ENCODE results near the gene RFWD3. TPM values are rescaled to one million over a fixed set of nuclear protein-coding genes. Genes with fewer than 3 reads are reported as not detected.

RFWD3 gene
- total RNA-seq, 1 donor from 2014 or later: 30.5 TPM

- H3K4me1 Mint-ChIP-seq (ENCODE audit: low read depth, unreplicated experiment): no peaks in the 10 kb centered on the region
- no peak overlapping the region for H3K27ac Mint-ChIP-seq (ENCODE audit: unreplicated experiment)
- H3K27me3 Mint-ChIP-seq (ENCODE audit: unreplicated experiment): no peaks in the 10 kb centered on the region
- no peaks in the 10 kb centered on the region for H3K9me3 Mint-ChIP-seq (ENCODE audit: unreplicated experiment)
- TF ChIP-seq CTCF (IDR thresholded peaks at IDR 0.05; ENCODE audit: partially characterized antibody, unreplicated experiment): no peak
- DNase-seq: no peak
- no peak overlapping the region for H3K4me3 Mint-ChIP-seq (ENCODE audit: unreplicated experiment)
- no peaks in the 10 kb centered on the region for H3K36me3 Mint-ChIP-seq (ENCODE audit: unreplicated experiment)
These were observed 24.6 kb upstream of the RFWD3 start for GRCh38 chr16:74691093-74691855.

GRCh38 chr16:74682556-74682955 lies 15.9 kb upstream of the RFWD3 start:
- no peak for TF ChIP-seq CTCF (IDR thresholded peaks at IDR 0.05; ENCODE audit: partially characterized antibody, unreplicated experiment)
- Mint-ChIP-seq H3K27me3 (ENCODE audit: unreplicated experiment) (peaks cover 4% of the 10 kb centered on the region), H3K36me3 (ENCODE audit: unreplicated experiment) (no peaks in the 10 kb centered on the region), H3K9me3 (ENCODE audit: unreplicated experiment) (no peaks in the 10 kb centered on the region), H3K4me1 (ENCODE audit: low read depth, unreplicated experiment) (peaks cover 2% of the 10 kb centered on the region), H3K4me3 (ENCODE audit: unreplicated experiment) (no peak overlapping the region), H3K27ac (ENCODE audit: unreplicated experiment) (no peak overlapping the region)
- no peak for DNase-seq

- H3K9me3 Mint-ChIP-seq (ENCODE audit: unreplicated experiment): no peaks in the 10 kb centered on the region
- H3K4me1 Mint-ChIP-seq (ENCODE audit: low read depth, unreplicated experiment): peaks cover 2% of the 10 kb centered on the region
- no peak overlapping the region for H3K27ac Mint-ChIP-seq (ENCODE audit: unreplicated experiment)
- peaks cover 4% of the 10 kb centered on the region for H3K27me3 Mint-ChIP-seq (ENCODE audit: unreplicated experiment)
- no peaks in the 10 kb centered on the region for H3K36me3 Mint-ChIP-seq (ENCODE audit: unreplicated experiment)
- DNase-seq: no peak
- no peak overlapping the region for H3K4me3 Mint-ChIP-seq (ENCODE audit: unreplicated experiment)
- no peak for TF ChIP-seq CTCF (IDR thresholded peaks at IDR 0.05; ENCODE audit: partially characterized antibody, unreplicated experiment)
These were observed 14.0 kb upstream of the RFWD3 start for GRCh38 chr16:74680681-74681080.

GRCh38 chr16:74679983-74680382 lies 13.3 kb upstream of the RFWD3 start:
- Mint-ChIP-seq H3K9me3 (ENCODE audit: unreplicated experiment) (no peaks in the 10 kb centered on the region), H3K36me3 (ENCODE audit: unreplicated experiment) (no peaks in the 10 kb centered on the region), H3K27me3 (ENCODE audit: unreplicated experiment) (peaks cover 4% of the 10 kb centered on the region), H3K4me3 (ENCODE audit: unreplicated experiment) (no peak overlapping the region), H3K4me1 (ENCODE audit: low read depth, unreplicated experiment) (peaks cover 2% of the 10 kb centered on the region), H3K27ac (ENCODE audit: unreplicated experiment) (no peak overlapping the region)
- no peak for DNase-seq
- TF ChIP-seq CTCF (IDR thresholded peaks at IDR 0.05; ENCODE audit: partially characterized antibody, unreplicated experiment): no peak

GRCh38 chr16:74677868-74678267 lies 11.2 kb upstream of the RFWD3 start:
- no peak for TF ChIP-seq CTCF (IDR thresholded peaks at IDR 0.05; ENCODE audit: partially characterized antibody, unreplicated experiment)
- Mint-ChIP-seq H3K4me1 (ENCODE audit: low read depth, unreplicated experiment) (peaks cover 2% of the 10 kb centered on the region), H3K36me3 (ENCODE audit: unreplicated experiment) (no peaks in the 10 kb centered on the region), H3K27ac (ENCODE audit: unreplicated experiment) (no peak overlapping the region), H3K27me3 (ENCODE audit: unreplicated experiment) (peaks cover 4% of the 10 kb centered on the region), H3K9me3 (ENCODE audit: unreplicated experiment) (no peaks in the 10 kb centered on the region), H3K4me3 (ENCODE audit: unreplicated experiment) (no peak overlapping the region)
- DNase-seq: no peak

Measured in glutamatergic neuron (in vitro differentiated cells).